GM21381 (cell line): ENCODE results near the gene HOXB13.

ENCODE experiments used
- ATAC-seq: cut with Tn5 transposase; IDR thresholded peaks from one replicate; pipeline ENCODE4 v1.9.1; 2021; ENCODE audit warnings: mild to moderate bottlenecking, moderate library complexity; ENCODE audit not compliant: unreplicated experiment

The HOXB13 gene

DNA sequence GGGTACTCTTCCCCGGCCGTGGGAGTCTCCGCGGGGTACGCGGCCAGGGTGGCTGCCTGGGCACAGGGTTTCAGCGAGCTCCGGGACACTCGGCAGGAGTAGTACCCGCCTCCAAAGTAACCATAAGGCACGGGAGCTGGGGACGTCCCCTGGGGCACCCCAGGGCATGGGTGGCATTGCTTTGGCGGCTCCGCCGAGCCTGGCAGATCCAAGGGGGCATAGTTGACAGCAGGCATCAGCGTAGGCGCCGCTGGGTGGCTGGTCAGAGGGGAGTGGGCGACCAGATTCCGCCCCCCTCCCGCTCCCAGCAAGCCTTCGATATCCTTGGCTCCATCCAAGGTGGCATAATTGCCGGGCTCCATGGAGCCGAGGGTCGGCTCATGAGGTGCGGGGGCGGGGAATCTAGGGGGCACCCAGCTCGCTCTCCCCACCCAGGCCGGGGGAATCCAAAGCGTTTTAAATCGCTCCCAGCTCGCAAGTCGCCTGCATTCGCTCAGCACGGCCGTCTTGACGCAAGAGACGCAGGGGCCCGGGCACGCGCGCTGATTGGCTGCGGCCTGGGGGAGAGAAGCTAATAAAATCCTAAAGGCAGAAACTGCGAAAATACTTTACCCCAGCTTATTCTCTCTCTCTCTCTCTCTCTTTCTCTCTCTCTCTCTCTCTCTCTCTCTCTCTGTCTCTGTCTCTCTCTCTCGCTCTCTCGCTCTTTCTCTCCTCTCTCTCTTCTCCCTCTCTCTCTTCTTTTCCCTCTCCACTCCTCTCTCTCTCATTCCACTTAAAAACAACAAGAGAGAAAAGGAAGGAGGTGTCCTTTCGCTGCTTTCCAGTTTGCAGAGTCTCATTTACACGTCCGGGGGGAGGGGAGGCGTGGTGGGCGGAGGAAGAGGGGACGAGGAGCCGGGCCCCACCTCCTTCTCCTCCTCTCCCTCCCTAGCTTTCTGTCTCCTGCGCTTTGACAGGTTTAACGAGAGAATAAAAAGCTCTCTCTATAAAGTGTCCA is at the start of gene HOXB13:
TSS of gene HOXB13 (minus strand) at position 519 of the 1,000 bp plus-strand sequence. CDS start at position 362, 157 bp downstream.
- ATAC-seq, result no peak

GRCh38 chr17:48776602-48777001 is 48.1 kb upstream of the HOXB13 start:
- no peak for ATAC-seq

DNA sequence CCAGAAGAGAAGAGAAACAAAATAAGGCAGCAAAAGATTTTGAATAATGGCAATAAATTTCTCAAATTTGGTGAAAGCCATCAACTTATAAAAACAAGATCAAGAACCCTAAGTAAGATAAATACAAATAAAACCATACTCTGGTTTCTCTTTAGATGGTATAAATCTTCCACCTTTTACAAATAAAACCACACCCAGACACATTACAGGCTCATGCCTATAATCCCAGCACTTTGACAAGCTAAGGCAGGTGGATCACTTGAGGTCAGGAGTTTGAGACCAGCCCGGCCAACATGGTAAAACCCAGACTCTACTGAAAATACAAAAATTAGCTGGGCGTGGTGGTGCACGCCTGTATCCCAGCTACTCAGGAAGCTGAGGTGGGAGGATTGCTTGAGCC is 44.7 kb upstream of the HOXB13 start:
- ATAC-seq, result no peak

DNA sequence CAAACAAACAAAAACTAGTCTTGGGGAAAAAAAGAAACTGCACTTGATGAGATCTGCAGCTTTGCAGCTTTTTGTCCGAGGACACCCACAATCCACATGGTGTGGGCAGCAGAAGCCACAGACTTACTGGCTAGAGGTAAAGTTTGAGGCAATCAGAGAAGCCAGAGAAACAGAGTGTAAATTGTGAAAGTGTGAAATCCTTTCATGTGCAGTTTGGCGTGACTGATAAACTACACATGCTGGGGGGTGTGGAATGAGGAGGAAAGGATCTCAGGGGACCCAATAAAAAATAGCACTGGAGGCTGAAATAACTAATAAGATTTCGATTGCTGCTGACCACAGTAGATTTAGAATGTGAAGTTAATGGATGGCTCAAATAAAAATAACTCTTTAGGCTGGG is 42.4 kb upstream of the HOXB13 start:
- ATAC-seq, result no peak

DNA sequence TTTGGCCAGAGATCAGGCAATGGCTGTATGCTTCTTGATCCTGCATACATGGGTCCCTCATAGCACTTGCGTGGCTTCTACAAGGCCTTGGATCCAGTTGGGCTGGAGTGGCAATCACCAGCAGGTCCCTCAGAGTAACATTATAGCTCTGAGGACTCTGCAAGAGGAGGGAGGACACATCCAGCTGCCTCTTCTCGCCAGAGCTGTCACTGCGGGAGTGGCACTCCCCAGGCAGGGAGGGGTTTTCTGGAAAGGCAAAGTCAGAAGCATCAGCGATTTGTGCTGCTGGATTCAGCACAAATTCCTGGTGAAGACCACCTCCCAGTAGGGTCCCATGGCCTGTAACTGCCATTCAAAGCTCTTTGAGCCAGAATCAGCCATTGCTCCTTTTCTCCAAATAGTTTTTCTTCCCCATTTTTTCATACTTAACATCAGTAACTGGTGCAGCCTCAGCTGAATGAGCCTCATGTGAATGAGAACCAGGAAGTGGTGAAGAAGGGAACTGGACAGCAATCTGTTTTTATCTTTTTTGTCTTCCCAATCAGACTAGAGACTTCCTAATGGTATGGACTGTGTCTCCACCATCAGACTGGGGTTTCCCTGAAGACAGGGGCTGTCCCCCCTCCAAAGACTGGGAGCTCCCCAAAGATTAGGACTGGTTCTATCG is 40.6 kb upstream of the HOXB13 start:
- no peak for ATAC-seq

DNA sequence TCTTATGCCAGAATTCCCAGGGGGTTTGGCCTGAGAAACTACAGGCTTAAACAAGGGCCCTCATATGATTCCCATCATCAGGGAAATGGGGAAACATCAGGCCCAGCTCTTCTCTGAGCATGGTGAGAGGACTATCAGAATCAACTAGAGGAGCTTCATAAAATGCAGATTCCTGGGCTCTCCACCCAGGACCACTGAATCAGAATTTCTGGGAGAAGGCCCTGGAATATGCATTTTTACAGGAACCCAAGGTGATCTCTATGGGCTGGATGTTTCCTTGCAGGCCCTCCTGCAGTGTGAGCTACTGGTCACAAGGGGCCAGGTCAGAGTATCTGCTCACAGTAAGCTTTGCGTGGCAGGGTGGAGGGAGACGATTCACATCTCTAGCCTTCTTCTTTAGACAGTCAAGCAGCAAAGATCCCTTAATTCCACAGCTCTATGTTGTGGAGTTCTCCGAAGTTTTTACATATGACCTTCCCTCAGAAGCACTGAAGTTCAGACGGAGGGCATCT is 38.8 kb upstream of the HOXB13 start:
- no peak for ATAC-seq

DNA sequence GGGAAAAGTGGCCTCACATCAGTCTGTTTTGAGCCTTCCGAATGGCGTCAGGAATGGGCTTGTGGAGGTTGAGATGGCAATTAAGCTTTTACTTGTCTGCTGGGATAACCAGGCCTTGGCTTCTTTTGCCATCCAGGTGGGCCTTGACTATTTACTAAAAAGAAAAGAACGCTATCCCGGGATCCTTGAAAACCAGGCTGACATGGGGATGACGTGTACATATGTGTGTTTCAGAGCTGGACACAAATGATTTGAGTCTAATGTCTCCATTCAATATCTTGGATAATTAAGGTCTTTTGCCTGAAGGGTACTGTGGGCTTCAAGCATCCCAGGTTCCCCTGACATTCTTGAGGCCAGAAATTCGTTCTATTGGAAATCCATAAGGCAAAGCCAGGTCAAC is 32.6 kb upstream of the HOXB13 start:
- no peak for ATAC-seq

DNA sequence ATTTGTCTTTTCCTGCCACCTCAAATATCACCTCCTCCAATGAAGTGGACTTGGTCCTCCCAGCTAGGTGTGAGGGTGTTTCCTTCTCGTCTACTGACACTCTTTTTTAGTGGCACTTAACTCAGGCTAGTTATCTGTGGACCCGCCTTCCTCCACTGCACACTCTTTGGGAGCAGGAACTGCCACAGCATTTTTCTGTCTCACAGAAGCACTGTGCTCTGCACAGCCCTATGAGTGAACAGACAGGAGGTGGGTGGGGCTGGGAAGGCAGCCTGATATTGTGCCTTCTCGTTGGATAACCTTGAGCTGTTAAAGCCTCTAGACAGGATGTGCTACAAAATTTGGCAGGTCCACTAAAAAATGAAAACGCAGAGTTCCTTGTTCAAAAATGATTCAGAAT is 31.9 kb upstream of the HOXB13 start:
- no peak for ATAC-seq

DNA sequence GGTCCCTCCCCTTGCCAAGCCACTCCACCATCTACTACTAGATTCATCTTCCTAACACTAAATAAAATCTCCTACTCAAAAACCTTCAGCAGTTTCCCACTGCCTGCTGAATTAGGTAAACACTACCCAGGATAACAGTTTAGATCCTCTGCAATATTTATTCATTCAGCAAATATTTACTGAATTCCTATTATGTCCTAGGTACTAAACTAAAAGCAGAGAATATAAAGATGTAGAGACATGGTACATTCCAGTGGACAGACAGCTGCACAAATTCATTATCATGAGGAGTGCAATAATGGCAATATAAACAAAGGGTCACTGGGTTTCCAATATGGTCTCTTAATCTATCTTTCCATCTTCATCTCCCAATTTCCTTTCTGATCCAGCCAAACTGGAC is 30.7 kb upstream of the HOXB13 start:
- no peak for ATAC-seq

DNA sequence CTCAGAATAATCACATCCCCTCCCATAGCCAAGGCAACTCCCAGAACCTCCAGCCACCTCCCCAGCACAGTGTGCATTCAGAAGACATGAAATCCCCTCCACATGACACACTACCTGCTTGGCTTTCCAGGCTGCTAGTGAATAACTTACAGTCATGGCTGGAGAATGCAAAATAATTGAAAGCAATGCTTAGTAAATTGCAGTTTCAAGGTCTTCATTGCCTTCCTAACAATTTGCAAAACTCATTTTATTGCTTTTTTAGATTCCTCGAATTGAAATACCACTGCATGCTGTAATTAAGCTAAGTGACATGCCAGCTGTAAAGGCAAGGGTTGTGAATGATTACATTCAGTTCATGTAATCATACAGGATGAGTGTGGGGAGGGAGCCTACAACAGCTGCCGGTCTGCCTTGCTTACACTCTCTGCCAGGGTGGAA is 29.0 kb upstream of the HOXB13 start:
- ATAC-seq, result no peak

- no peak for ATAC-seq
Measured at GRCh38 chr17:48756830-48757251, 28.3 kb upstream of the HOXB13 start.

DNA sequence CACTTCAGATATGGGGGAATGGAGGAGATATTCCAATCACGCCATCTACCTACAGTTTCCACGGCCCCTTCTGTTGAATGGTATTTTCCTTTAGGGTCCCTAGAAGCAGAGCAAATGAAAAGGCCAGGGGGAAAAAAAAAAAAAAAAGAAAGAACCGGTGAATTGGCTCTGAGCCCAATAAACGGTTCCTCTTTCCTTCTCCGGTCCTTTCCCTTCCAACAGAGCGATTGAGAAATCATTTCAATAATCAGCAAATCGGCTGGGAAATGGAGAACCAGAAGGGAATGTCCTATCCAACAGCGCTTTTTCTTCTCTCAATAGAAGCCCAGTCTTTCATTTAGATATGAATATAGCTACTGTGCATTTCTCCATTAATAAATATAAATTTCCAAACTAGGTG is 26.8 kb upstream of the HOXB13 start:
- no peak for ATAC-seq

- ATAC-seq, result no peak
Measured at GRCh38 chr17:48754500-48755261, 26.1 kb upstream of the HOXB13 start.

DNA sequence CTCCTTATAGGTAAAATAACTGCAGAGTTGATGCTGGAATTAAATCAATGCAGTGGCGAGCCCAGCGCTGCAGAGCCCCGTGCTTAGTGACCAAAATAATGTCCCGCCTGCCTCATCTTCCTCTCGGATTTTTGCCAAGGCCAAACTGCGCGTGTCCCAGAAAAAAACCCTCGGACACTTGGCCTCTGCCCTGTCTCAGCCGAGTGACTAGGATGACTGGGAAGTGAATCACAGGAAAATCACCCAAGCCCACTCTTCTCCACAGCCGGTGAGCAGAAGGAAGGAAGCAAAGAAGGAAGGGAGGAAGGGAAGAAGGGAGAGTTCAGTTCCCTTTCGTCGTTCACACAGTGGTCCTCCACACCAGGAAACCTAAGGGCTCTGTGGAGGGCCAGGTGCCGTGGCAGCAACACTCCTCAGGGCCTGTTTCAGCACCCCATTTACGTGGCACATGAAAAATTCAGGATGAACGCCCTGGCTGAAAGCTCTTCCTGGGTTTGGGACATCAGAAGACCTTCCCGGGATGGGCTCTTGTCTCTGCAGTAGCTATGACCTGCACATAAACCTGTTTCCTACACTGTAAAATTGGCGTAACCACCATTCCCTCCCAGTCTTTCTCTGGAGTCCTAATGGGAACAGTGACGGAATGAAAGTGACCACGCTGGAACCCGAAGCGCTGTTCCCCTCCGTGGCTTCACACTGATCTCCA is 25.4 kb upstream of the HOXB13 start:
- ATAC-seq, result no peak

GRCh38 chr17:48752399-48753288 is 24.1 kb upstream of the HOXB13 start:
- ATAC-seq, result no peak

- ATAC-seq, result no peak
Measured at GRCh38 chr17:48751733-48752398, 23.3 kb upstream of the HOXB13 start.

- no peak for ATAC-seq
Measured at GRCh38 chr17:48751172-48751571, 22.6 kb upstream of the HOXB13 start.

GRCh38 chr17:48749621-48750553 is 21.3 kb upstream of the HOXB13 start:
- ATAC-seq, result no peak
